GM23248 (cell line): ENCODE data around the gene AMELY.

Experiments used
- EZH2 ChIP-seq: fragments of 200-600 bp; sonication (generic); IDR thresholded peaks from 2 replicates; pipeline ENCODE4 v1.6.1; 2018; ENCODE audit warnings: antibody characterized with exemption, mild to moderate bottlenecking; ENCODE audit not compliant: insufficient read depth, poor library complexity, severe bottlenecking
- EZH2phosphoT487 ChIP-seq: fragments of 200-600 bp; sonication (generic); IDR thresholded peaks from 2 replicates; pipeline ENCODE4 v1.6.1; 2018; ENCODE audit warnings: antibody characterized with exemption, moderate library complexity, mild to moderate bottlenecking, low read depth; ENCODE audit not compliant: insufficient read depth

DNA sequence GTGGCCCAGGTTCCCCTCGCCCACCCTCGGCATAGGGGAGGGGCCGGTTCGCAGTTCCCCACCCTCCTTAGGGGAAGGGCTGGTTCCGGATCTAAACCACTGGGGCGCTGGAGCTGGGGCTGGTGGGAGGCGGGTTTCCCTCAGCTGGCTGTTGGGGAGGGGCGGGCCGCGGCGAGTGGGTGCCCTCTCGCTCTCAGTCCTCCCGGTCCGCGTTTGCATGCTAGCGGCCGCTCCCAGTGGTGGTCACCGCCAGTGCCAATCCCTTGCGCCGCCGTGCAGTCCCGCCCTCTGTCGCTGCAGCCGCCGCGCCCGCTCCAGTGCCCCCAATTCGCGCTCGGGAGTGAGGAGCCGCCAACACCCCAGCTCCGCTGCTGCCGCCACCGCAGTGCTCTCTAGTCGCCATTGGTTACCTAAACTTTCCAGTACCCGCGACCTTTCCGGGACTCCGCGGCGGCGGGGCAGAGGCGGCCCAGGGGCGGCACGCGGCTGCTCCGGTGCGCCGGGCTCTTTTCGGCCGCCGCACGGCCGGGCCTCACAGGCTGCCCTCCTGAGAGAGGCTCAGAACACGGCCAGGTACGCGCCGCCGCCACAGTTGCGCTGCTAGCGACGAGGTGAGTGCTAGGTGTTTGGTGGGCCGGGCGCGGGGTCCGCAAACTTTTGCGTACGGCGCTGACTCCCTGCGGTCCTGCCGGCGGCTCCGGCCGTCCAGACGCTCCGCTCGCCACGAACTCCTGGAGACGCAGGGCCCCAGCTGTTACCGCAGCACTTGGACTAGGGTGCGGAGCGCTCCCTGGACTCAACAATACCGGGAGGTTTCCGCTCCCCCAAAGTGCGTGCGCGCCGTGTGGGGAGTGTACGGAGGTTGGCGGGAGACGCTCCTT lies 940 bp downstream of the AMELY start, which contains the start of gene TBL1Y:
- TF ChIP-seq EZH2phosphoT487 (no peak), EZH2 (no peak)
